ENCODE data around the gene MAP3K21. TPM values are rescaled to one million over a fixed set of nuclear protein-coding genes. Genes with fewer than 3 reads are reported as not detected.

Gene MAP3K21
- total and polyA plus RNA-seq, 2 of the 4 experiments (the other 2 are of a cell fraction): 0.15 to 0.18 TPM

DNA sequence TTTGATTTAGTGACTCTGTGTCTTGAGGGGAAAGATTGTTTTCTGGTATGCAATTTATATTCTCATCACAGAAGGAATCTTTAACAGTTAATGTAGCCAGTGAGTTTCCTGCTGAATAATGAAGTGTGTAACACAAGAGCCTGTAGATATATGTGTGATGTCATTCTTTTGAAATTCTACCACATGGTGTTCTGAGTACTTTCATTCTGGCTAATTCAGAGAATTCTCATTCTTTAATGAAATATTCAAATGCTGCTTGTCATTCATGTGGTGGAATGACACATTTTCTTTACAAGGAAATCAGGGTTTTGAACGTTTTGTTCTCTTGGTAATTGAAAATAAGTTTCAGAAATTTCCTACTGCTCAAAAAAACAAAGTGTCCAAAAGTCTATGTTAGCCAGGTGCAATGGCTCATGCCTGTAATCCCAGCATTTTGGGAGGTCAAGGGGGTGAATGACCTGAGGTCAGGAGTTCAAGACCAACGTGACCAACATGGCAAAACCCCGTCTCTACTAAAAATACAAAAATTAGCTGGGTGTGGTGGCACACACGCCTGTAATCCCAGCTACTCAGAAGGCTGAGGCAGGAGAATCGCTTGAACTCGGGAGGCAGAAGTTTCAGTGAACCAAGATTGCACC lies 79.6 kb downstream of the MAP3K21 start:
- no peak overlapping the region for H3K14ac ChIP-seq (replicated peaks; ENCODE audit: low read depth, low read length)
- BruUV-seq (replicated peaks): no TSS peak
- H3K9me1 ChIP-seq (ENCODE audit: insufficient read depth, low read length): no peaks in the 10 kb centered on the region
- dilution Hi-C loops (cut with HindIII; ENCODE audit: low sequenced_read_pairs, unreplicated experiment): no loop called here
- CTCF ChIA-PET: no interaction called here
- TF ChIP-seq MXI1 (IDR thresholded peaks at IDR 0.05; ENCODE audit: borderline replicate concordance, low read depth, low read length): no peak
- no peak for TF ChIP-seq POLR2A (IDR thresholded peaks at IDR 0.05; ENCODE audit: low read depth, low read length)
- TF ChIP-seq NFE2L2 (IDR thresholded peaks at IDR 0.05; ENCODE audit: low read depth, low read length): no peak
- TF ChIP-seq FOS (IDR thresholded peaks at IDR 0.05; ENCODE audit: low read depth, low read length): no peak
- TF ChIP-seq, protein P1, sequence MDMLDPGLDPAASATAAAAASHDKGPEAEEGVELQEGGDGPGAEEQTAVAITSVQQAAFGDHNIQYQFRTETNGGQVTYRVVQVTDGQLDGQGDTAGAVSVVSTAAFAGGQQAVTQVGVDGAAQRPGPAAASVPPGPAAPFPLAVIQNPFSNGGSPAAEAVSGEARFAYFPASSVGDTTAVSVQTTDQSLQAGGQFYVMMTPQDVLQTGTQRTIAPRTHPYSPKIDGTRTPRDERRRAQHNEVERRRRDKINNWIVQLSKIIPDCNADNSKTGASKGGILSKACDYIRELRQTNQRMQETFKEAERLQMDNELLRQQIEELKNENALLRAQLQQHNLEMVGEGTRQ (IDR thresholded peaks at IDR 0.05; ENCODE audit: low read depth, low read length): no peak
- no peak for TF ChIP-seq CHD1 (IDR thresholded peaks at IDR 0.05; ENCODE audit: low read depth, low read length)
- TF ChIP-seq BHLHE40 (IDR thresholded peaks at IDR 0.05; ENCODE audit: low read depth, low read length): no peak
- no peak for TF ChIP-seq RAD21 (IDR thresholded peaks at IDR 0.05; ENCODE audit: low read length)
- no peak for TF ChIP-seq MAFK (IDR thresholded peaks at IDR 0.05; ENCODE audit: low read depth, low read length)
- TF ChIP-seq RCOR1 (IDR thresholded peaks at IDR 0.05; ENCODE audit: insufficient replicate concordance, low read length): no peak
- TF ChIP-seq, protein P2, sequence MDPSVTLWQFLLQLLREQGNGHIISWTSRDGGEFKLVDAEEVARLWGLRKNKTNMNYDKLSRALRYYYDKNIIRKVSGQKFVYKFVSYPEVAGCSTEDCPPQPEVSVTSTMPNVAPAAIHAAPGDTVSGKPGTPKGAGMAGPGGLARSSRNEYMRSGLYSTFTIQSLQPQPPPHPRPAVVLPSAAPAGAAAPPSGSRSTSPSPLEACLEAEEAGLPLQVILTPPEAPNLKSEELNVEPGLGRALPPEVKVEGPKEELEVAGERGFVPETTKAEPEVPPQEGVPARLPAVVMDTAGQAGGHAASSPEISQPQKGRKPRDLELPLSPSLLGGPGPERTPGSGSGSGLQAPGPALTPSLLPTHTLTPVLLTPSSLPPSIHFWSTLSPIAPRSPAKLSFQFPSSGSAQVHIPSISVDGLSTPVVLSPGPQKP (IDR thresholded peaks at IDR 0.05; ENCODE audit: borderline replicate concordance, low read depth, low read length): no peak
- TF ChIP-seq RFX5 (IDR thresholded peaks at IDR 0.05; ENCODE audit: low read depth, low read length): no peak
- no peak for TF ChIP-seq CEBPB (IDR thresholded peaks at IDR 0.05; ENCODE audit: low read depth, low read length)
- TF ChIP-seq MAZ (IDR thresholded peaks at IDR 0.05; ENCODE audit: borderline replicate concordance, low read depth, low read length): no peak
- no peak overlapping the region for H2BK15ac ChIP-seq (ENCODE audit: low read depth, low read length)
- no peaks in the 10 kb centered on the region for H3K27me3 ChIP-seq (ENCODE audit: control insufficient read depth, insufficient read depth, low read length)
- H2AK9ac ChIP-seq (replicated peaks; ENCODE audit: low read depth, low read length, poor library complexity): no peak overlapping the region
- H4K91ac ChIP-seq (ENCODE audit: insufficient read depth, low read depth, low read length): no peak overlapping the region
- H2AFZ ChIP-seq (replicated peaks; ENCODE audit: low read length, poor library complexity): no peak overlapping the region
- H3K9me3 ChIP-seq (ENCODE audit: control insufficient read depth, insufficient read depth, low read length): 0 out of 2 replicates have a peak, but pooled peaks cover 5% of the 10 kb centered on the region
- no peak overlapping the region for H3K18ac ChIP-seq (ENCODE audit: low read depth, low read length)
- H3K23ac ChIP-seq (ENCODE audit: low read depth, low read length): no peak overlapping the region
- no CpG with 5 or more reads among the region's 6 CpGs for WGBS, 2 experiments (ENCODE audit: extremely low coverage in 2 of 2, insufficient read length in 1 of 2)
- H3K4me3 ChIP-seq (ENCODE audit: insufficient read depth, low read depth, low read length): no peak overlapping the region
- H3K27ac ChIP-seq (ENCODE audit: insufficient read depth, low read length): no peak overlapping the region
- no peak overlapping the region for H3K9ac ChIP-seq (ENCODE audit: low read depth, low read length)
- no peak overlapping the region for H3K56ac ChIP-seq (ENCODE audit: extremely low read depth, insufficient read depth, low read length)
- no peaks in the 10 kb centered on the region for H3K36me3 ChIP-seq (ENCODE audit: control insufficient read depth, insufficient read depth, low read length)
- no peaks in the 10 kb centered on the region for H3K4me1 ChIP-seq (ENCODE audit: control insufficient read depth, insufficient read depth, low read length)
- intact Hi-C loops (cut with micrococcal nuclease): no loop called here
- no peaks in the 10 kb centered on the region for H4K20me1 ChIP-seq (ENCODE audit: insufficient read depth, low read length)
- no peak overlapping the region for H3K4ac ChIP-seq (ENCODE audit: low read depth, low read length)
- no peaks in the 10 kb centered on the region for H3K79me1 ChIP-seq (ENCODE audit: low read depth in 1 of 2, low read length in 2 of 2)
- no peak overlapping the region for H3K4me2 ChIP-seq (ENCODE audit: low read depth, low read length)
- H4K5ac ChIP-seq (ENCODE audit: low read depth, low read length): no peak overlapping the region
- no peak overlapping the region for H2BK120ac ChIP-seq (ENCODE audit: low read depth, low read length)
- DNase-seq (no peak), ATAC-seq (ENCODE audit: low read depth) (no peak)
- no peak overlapping the region for H2AK5ac ChIP-seq (ENCODE audit: low read depth, low read length)
- H2BK20ac ChIP-seq (ENCODE audit: low read depth, low read length): no peak overlapping the region
- H4K8ac ChIP-seq (ENCODE audit: low read depth in 2 of 2, low read length in 2 of 2): no peak overlapping the region
- in situ Hi-C loops (cut with MboI; ENCODE audit: low sequenced_read_pairs): no loop called here
- H2BK5ac ChIP-seq (ENCODE audit: low read depth, low read length, poor library complexity, severe bottlenecking): no peak overlapping the region
- POLR2A ChIA-PET (ENCODE audit: unreplicated experiment): no interaction called here
